ENCODE measurements around the gene PCBP3.
A peak's percentile ranks its signal among the peaks of the same experiment; 100 is the strongest.

The PCBP3 gene

GRCh38 chr21:45871616-45872236 lies 228.2 kb downstream of the PCBP3 start:
- H3K4me1 ChIP-seq (ENCODE audit: control insufficient read depth in 1 of 2, insufficient read depth in 2 of 2, low read length in 2 of 2) = no peaks in the 10 kb centered on the region
- H3K4me3 ChIP-seq (ENCODE audit: low read depth in 1 of 2, low read length in 2 of 2) = no peak overlapping the region
- no peaks in the 10 kb centered on the region for H3K36me3 ChIP-seq (ENCODE audit: control insufficient read depth in 1 of 2, insufficient read depth in 2 of 2, low read length in 2 of 2)
- H3K9ac ChIP-seq (ENCODE audit: low read depth in 1 of 2, low read length in 2 of 2) = no peak overlapping the region
- H3K9me3 ChIP-seq (ENCODE audit: control insufficient read depth in 1 of 2, low read length in 2 of 2) = no peaks in the 10 kb centered on the region
- no peaks in the 10 kb centered on the region for H3K27me3 ChIP-seq (ENCODE audit: control insufficient read depth in 1 of 2, insufficient read depth in 2 of 2, low read length in 2 of 2)
- H3K27ac ChIP-seq (ENCODE audit: low read depth, low read length) = no peak overlapping the region

- H3K4me3 ChIP-seq (ENCODE audit: low read depth in 1 of 2, low read length in 2 of 2) = no peak overlapping the region
- H3K36me3 ChIP-seq (ENCODE audit: control insufficient read depth in 1 of 2, insufficient read depth in 2 of 2, low read length in 2 of 2) = no peaks in the 10 kb centered on the region
- no peaks in the 10 kb centered on the region for H3K27me3 ChIP-seq (ENCODE audit: control insufficient read depth in 1 of 2, insufficient read depth in 2 of 2, low read length in 2 of 2)
- H3K27ac ChIP-seq (ENCODE audit: low read depth, low read length) = no peak overlapping the region
- H3K4me1 ChIP-seq (ENCODE audit: control insufficient read depth in 1 of 2, insufficient read depth in 2 of 2, low read length in 2 of 2) = no peaks in the 10 kb centered on the region
- H3K9me3 ChIP-seq (ENCODE audit: control insufficient read depth in 1 of 2, low read length in 2 of 2) = no peaks in the 10 kb centered on the region
- H3K9ac ChIP-seq (ENCODE audit: low read depth in 1 of 2, low read length in 2 of 2) = no peak overlapping the region
Measured at GRCh38 chr21:45872471-45872870, 228.9 kb downstream of the PCBP3 start.

- no peaks in the 10 kb centered on the region for H3K9me3 ChIP-seq (ENCODE audit: control insufficient read depth in 1 of 2, low read length in 2 of 2)
- no peaks in the 10 kb centered on the region for H3K4me1 ChIP-seq (ENCODE audit: control insufficient read depth in 1 of 2, insufficient read depth in 2 of 2, low read length in 2 of 2)
- no peaks in the 10 kb centered on the region for H3K27me3 ChIP-seq (ENCODE audit: control insufficient read depth in 1 of 2, insufficient read depth in 2 of 2, low read length in 2 of 2)
- H3K36me3 ChIP-seq (ENCODE audit: control insufficient read depth in 1 of 2, insufficient read depth in 2 of 2, low read length in 2 of 2) = no peaks in the 10 kb centered on the region
- no peak overlapping the region for H3K4me3 ChIP-seq (ENCODE audit: low read depth in 1 of 2, low read length in 2 of 2)
- no peak overlapping the region for H3K27ac ChIP-seq (ENCODE audit: low read depth, low read length)
- no peak overlapping the region for H3K9ac ChIP-seq (ENCODE audit: low read depth in 1 of 2, low read length in 2 of 2)
Measured at GRCh38 chr21:45872902-45873301, 229.4 kb downstream of the PCBP3 start.

- Histone ChIP-seq H3K36me3 (ENCODE audit: control insufficient read depth in 1 of 2, insufficient read depth in 2 of 2, low read length in 2 of 2) (no peaks in the 10 kb centered on the region), H3K9ac (ENCODE audit: low read depth in 1 of 2, low read length in 2 of 2) (no peak overlapping the region), H3K9me3 (ENCODE audit: control insufficient read depth in 1 of 2, low read length in 2 of 2) (no peaks in the 10 kb centered on the region), H3K4me1 (ENCODE audit: control insufficient read depth in 1 of 2, insufficient read depth in 2 of 2, low read length in 2 of 2) (no peaks in the 10 kb centered on the region), H3K27ac (ENCODE audit: low read depth, low read length) (no peak overlapping the region), H3K4me3 (ENCODE audit: low read depth in 1 of 2, low read length in 2 of 2) (no peak overlapping the region), H3K27me3 (ENCODE audit: control insufficient read depth in 1 of 2, insufficient read depth in 2 of 2, low read length in 2 of 2) (no peaks in the 10 kb centered on the region)
Measured at GRCh38 chr21:45873418-45873817, 229.9 kb downstream of the PCBP3 start.

- Histone ChIP-seq H3K27ac (ENCODE audit: low read depth, low read length) (no peak overlapping the region), H3K9me3 (ENCODE audit: control insufficient read depth in 1 of 2, low read length in 2 of 2) (no peaks in the 10 kb centered on the region), H3K4me1 (ENCODE audit: control insufficient read depth in 1 of 2, insufficient read depth in 2 of 2, low read length in 2 of 2) (no peaks in the 10 kb centered on the region), H3K4me3 (ENCODE audit: low read depth in 1 of 2, low read length in 2 of 2) (no peak overlapping the region), H3K36me3 (ENCODE audit: control insufficient read depth in 1 of 2, insufficient read depth in 2 of 2, low read length in 2 of 2) (no peaks in the 10 kb centered on the region), H3K9ac (ENCODE audit: low read depth in 1 of 2, low read length in 2 of 2) (no peak overlapping the region), H3K27me3 (ENCODE audit: control insufficient read depth in 1 of 2, insufficient read depth in 2 of 2, low read length in 2 of 2) (no peaks in the 10 kb centered on the region)
Measured at GRCh38 chr21:45873866-45874265, 230.3 kb downstream of the PCBP3 start.

- H3K27me3 ChIP-seq (ENCODE audit: control insufficient read depth in 1 of 2, insufficient read depth in 2 of 2, low read length in 2 of 2) = no peaks in the 10 kb centered on the region
- H3K27ac ChIP-seq (ENCODE audit: low read depth, low read length) = no peak overlapping the region
- H3K9ac ChIP-seq (ENCODE audit: low read depth in 1 of 2, low read length in 2 of 2) = no peak overlapping the region
- no peak overlapping the region for H3K4me3 ChIP-seq (ENCODE audit: low read depth in 1 of 2, low read length in 2 of 2)
- peaks cover 0 to under 1% of the 10 kb centered on the region in 2 donors for H3K4me1 ChIP-seq (ENCODE audit: control insufficient read depth in 1 of 2, insufficient read depth in 2 of 2, low read length in 2 of 2)
- no peaks in the 10 kb centered on the region for H3K9me3 ChIP-seq (ENCODE audit: control insufficient read depth in 1 of 2, low read length in 2 of 2)
- no peaks in the 10 kb centered on the region for H3K36me3 ChIP-seq (ENCODE audit: control insufficient read depth in 1 of 2, insufficient read depth in 2 of 2, low read length in 2 of 2)
Measured at GRCh38 chr21:45874716-45875415, 231.3 kb downstream of the PCBP3 start.

DNA sequence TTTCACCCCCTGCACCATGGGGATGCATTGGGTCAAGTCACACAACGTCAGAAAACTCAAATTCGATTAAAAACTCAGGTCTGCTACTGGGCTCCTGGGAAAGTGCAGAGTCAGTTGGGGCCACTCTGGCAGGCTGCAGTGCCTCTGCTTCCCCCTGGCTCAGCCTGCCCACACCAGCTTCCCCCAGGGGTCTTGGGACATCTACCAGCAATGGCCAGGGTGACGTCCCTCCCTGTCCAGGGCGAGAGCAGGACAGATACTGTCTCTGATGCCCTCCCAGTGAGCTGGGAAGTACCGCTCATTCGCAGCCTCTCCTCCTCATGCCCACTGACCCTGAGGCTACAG lies 231.9 kb downstream of the PCBP3 start:
- Histone ChIP-seq H3K36me3 (ENCODE audit: control insufficient read depth in 1 of 2, insufficient read depth in 2 of 2, low read length in 2 of 2) (no peaks in the 10 kb centered on the region), H3K27me3 (ENCODE audit: control insufficient read depth in 1 of 2, insufficient read depth in 2 of 2, low read length in 2 of 2) (no peaks in the 10 kb centered on the region), H3K4me3 (ENCODE audit: low read depth in 1 of 2, low read length in 2 of 2) (no peak overlapping the region), H3K9ac (ENCODE audit: low read depth in 1 of 2, low read length in 2 of 2) (no peak overlapping the region), H3K27ac (ENCODE audit: low read depth, low read length) (peak overlapping the region; percentile 20), H3K9me3 (ENCODE audit: control insufficient read depth in 1 of 2, low read length in 2 of 2) (no peaks in the 10 kb centered on the region), H3K4me1 (ENCODE audit: control insufficient read depth in 1 of 2, insufficient read depth in 2 of 2, low read length in 2 of 2) (peaks cover 0 to 4% of the 10 kb centered on the region in 2 donors)

DNA sequence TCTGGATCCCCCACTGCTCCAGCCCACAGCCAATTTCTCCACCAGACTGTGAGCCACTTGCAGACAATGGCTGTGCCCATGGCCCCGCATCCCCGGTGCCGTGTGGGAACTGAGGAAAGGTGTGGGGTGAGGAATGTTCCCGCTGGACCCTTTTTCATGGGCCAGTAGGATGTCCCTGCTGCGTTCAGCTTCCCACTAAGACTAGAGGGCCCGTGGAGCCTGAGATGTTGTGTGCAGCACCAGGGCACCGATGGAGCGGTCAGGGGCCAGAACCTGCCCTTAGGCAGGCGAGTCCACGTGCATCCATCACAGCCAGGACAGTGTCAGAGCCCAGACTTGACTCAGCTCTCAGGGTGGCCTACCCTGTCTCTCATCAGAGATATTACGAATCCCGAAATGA lies 232.4 kb downstream of the PCBP3 start:
- Histone ChIP-seq H3K36me3 (ENCODE audit: control insufficient read depth in 1 of 2, insufficient read depth in 2 of 2, low read length in 2 of 2) (no peaks in the 10 kb centered on the region), H3K9me3 (ENCODE audit: control insufficient read depth in 1 of 2, low read length in 2 of 2) (no peaks in the 10 kb centered on the region), H3K27ac (ENCODE audit: low read depth, low read length) (no peak overlapping the region), H3K9ac (ENCODE audit: low read depth in 1 of 2, low read length in 2 of 2) (no peak overlapping the region), H3K4me1 (ENCODE audit: control insufficient read depth in 1 of 2, insufficient read depth in 2 of 2, low read length in 2 of 2) (peaks cover 0 to 4% of the 10 kb centered on the region in 2 donors), H3K27me3 (ENCODE audit: control insufficient read depth in 1 of 2, insufficient read depth in 2 of 2, low read length in 2 of 2) (no peaks in the 10 kb centered on the region), H3K4me3 (ENCODE audit: low read depth in 1 of 2, low read length in 2 of 2) (no peak overlapping the region)

GRCh38 chr21:45876381-45877170 lies 233.1 kb downstream of the PCBP3 start:
- Histone ChIP-seq H3K4me3 (ENCODE audit: low read depth in 1 of 2, low read length in 2 of 2) (no peak overlapping the region), H3K9ac (ENCODE audit: low read depth in 1 of 2, low read length in 2 of 2) (no peak overlapping the region), H3K36me3 (ENCODE audit: control insufficient read depth in 1 of 2, insufficient read depth in 2 of 2, low read length in 2 of 2) (no peaks in the 10 kb centered on the region), H3K4me1 (ENCODE audit: control insufficient read depth in 1 of 2, insufficient read depth in 2 of 2, low read length in 2 of 2) (peaks cover 0 to 4% of the 10 kb centered on the region in 2 donors), H3K27ac (ENCODE audit: low read depth, low read length) (no peak overlapping the region), H3K9me3 (ENCODE audit: control insufficient read depth in 1 of 2, low read length in 2 of 2) (no peaks in the 10 kb centered on the region), H3K27me3 (ENCODE audit: control insufficient read depth in 1 of 2, insufficient read depth in 2 of 2, low read length in 2 of 2) (no peaks in the 10 kb centered on the region)

- Histone ChIP-seq H3K36me3 (ENCODE audit: control insufficient read depth in 1 of 2, insufficient read depth in 2 of 2, low read length in 2 of 2) (no peaks in the 10 kb centered on the region), H3K4me3 (ENCODE audit: low read depth in 1 of 2, low read length in 2 of 2) (no peak overlapping the region)
Measured at GRCh38 chr21:45877171-45877438, 233.6 kb downstream of the PCBP3 start.

More at GRCh38 chr21:45877171-45877438, 233.6 kb downstream of the PCBP3 start:
- Histone ChIP-seq H3K27ac (ENCODE audit: low read depth, low read length) (no peak overlapping the region), H3K9me3 (ENCODE audit: control insufficient read depth in 1 of 2, low read length in 2 of 2) (no peaks in the 10 kb centered on the region), H3K9ac (ENCODE audit: low read depth in 1 of 2, low read length in 2 of 2) (no peak overlapping the region), H3K27me3 (ENCODE audit: control insufficient read depth in 1 of 2, insufficient read depth in 2 of 2, low read length in 2 of 2) (no peaks in the 10 kb centered on the region), H3K4me1 (ENCODE audit: control insufficient read depth in 1 of 2, insufficient read depth in 2 of 2, low read length in 2 of 2) (peaks cover 0 to 4% of the 10 kb centered on the region in 2 donors)

Data from duodenal mucosa (tissue), 2 donors.